Esophagus muscularis mucosa (tissue), 4 donors: Measurements from ENCODE around the gene TTC9. TPM values are rescaled to one million over a fixed set of nuclear protein-coding genes. Genes with fewer than 3 reads are reported as not detected.

Experiments
- DNase-seq: peaks from one replicate; pipeline ENCODE4 v3.0.0-alpha.2; 2017; ENCODE audit errors: extremely low spot score
- H3K27ac ChIP-seq, 4 donors: fragments of 200-600 bp; sonication (generic); replicated peaks in 1 of 4; 1 replicate in 3 of 4; 2 replicates in 1 of 4; pipeline ENCODE4 v1.5.1; 2016 to 2019; ENCODE audit warnings: mild to moderate bottlenecking in 1 of 4
- H3K27me3 ChIP-seq, 4 donors: fragments of 200-600 bp; sonication (generic); one replicate each; pipeline versions ENCODE4 v1.5.1 to v1.6.0; 2016 to 2019
- H3K36me3 ChIP-seq, 4 donors: fragments of 200-600 bp; sonication (generic); one replicate each; pipeline ENCODE4 v1.5.1; 2016 to 2019
- H3K4me1 ChIP-seq, 4 donors: fragments of 200-600 bp; sonication (generic); one replicate each; pipeline ENCODE4 v1.5.1; 2016 to 2019
- H3K4me3 ChIP-seq, 4 donors: fragments of 200-600 bp; sonication (generic); 1 replicate in 2 of 4; 2 replicates in 2 of 4; pipeline ENCODE4 v1.5.1; 2016 to 2019; ENCODE audit warnings: mild to moderate bottlenecking in 4 of 4, moderate library complexity in 1 of 4
- H3K9me3 ChIP-seq, 4 donors: fragments of 200-600 bp; sonication (generic); 1 replicate in 3 of 4; 2 replicates in 1 of 4; pipeline ENCODE4 v1.5.1; 2016 to 2019
- CTCF ChIP-seq, 3 experiments: fragments of 200-600 bp in 2 of 3; fragments of 450-650 bp in 1 of 3; sonication (generic) in 2 of 3; IDR thresholded peaks; one replicate each; pipeline ENCODE4 v1.5.1; 2017 to 2019; ENCODE audit warnings: antibody characterized with exemption in 3 of 3, mild to moderate bottlenecking in 2 of 3, moderate library complexity in 1 of 3
- EP300 ChIP-seq: sonication (generic); formaldehyde crosslinking; IDR thresholded peaks from one replicate; pipeline ENCODE4 v1.6.1; 2017; ENCODE audit warnings: antibody characterized with exemption
- POLR2A ChIP-seq: fragments of 450-650 bp; IDR thresholded peaks from one replicate; pipeline ENCODE4 v1.6.1; 2017; ENCODE audit warnings: antibody characterized with exemption, moderate library complexity, mild to moderate bottlenecking, low read depth
- POLR2AphosphoS5 ChIP-seq, 2 donors: sonication (generic); formaldehyde crosslinking; IDR thresholded peaks; one replicate each; pipeline ENCODE4 v1.6.1; 2017; ENCODE audit warnings: antibody characterized with exemption in 2 of 2
- WGBS: methylation state at CpG from one replicate; pipeline ENCODE4 v1.1.5; 2018; 5-methylcytosine and 5-hydroxymethylcytosine counted together
- intact Hi-C: fragments of 100-400 bp; cut with DNase I; formaldehyde crosslinking; loops from one replicate; pipeline ENCODE4 v1.15.1; 2023
- total RNA-seq, 4 donors: library from RNA; depleted of rRNA; stranded (reverse); fragments of >200 nt; gene quantifications; one replicate each; pipeline versions ENCODE4 v1.1.0 to v1.2.1, GENCODE V29; 2016

TTC9 gene
- total RNA-seq, 4 donors from 2014 or later = 0.99 to 3.4 (median 1.9) TPM

- intact Hi-C loops = no loop called here
- Histone ChIP-seq H3K9me3 (no peaks in the 10 kb centered on the region), H3K4me1 (no peaks in the 10 kb centered on the region), H3K27ac (no peak overlapping the region), H3K4me3 (no peak overlapping the region), H3K27me3 (no peaks in the 10 kb centered on the region), H3K36me3 (no peaks in the 10 kb centered on the region)
- DNase-seq = no peak
- no peak for TF ChIP-seq CTCF (IDR thresholded peaks at IDR 0.05)
- TF ChIP-seq EP300 = no peak
- no peak for TF ChIP-seq POLR2AphosphoS5 (IDR thresholded peaks at IDR 0.05)
- TF ChIP-seq POLR2A = no peak
- 77% methylated on average over 6 of the region's 6 CpGs for WGBS
These were observed 35.6 kb downstream of the TTC9 start for GRCh38 chr14:70677341-70677740.

- 91% methylated on average over 2 of the region's 2 CpGs for WGBS
- intact Hi-C loops = no loop called here
- no peak for DNase-seq
- no peak overlapping the region for H3K4me3 ChIP-seq
- H3K4me1 ChIP-seq = no peaks in the 10 kb centered on the region
- no peak overlapping the region for H3K27ac ChIP-seq
- no peaks in the 10 kb centered on the region for H3K36me3 ChIP-seq
- TF ChIP-seq POLR2AphosphoS5 (IDR thresholded peaks at IDR 0.05) = no peak
- no peak for TF ChIP-seq CTCF (IDR thresholded peaks at IDR 0.05)
- no peak for TF ChIP-seq EP300
- TF ChIP-seq POLR2A = no peak
- no peaks in the 10 kb centered on the region for H3K27me3 ChIP-seq
- H3K9me3 ChIP-seq = no peaks in the 10 kb centered on the region
These were observed 39.0 kb downstream of the TTC9 start for GRCh38 chr14:70680748-70681147.

- H3K9me3 ChIP-seq = no peaks in the 10 kb centered on the region
- WGBS = 44% methylated on average over 6 of the region's 6 CpGs
- TF ChIP-seq POLR2A = no peak
- TF ChIP-seq EP300 = no peak
- no peak for TF ChIP-seq POLR2AphosphoS5 (IDR thresholded peaks at IDR 0.05)
- no peak for TF ChIP-seq CTCF (IDR thresholded peaks at IDR 0.05)
- H3K27me3 ChIP-seq = no peaks in the 10 kb centered on the region
- intact Hi-C loops = no loop called here
- no peak overlapping the region for H3K4me3 ChIP-seq
- no peak overlapping the region for H3K27ac ChIP-seq
- no peaks in the 10 kb centered on the region for H3K36me3 ChIP-seq
- H3K4me1 ChIP-seq = no peaks in the 10 kb centered on the region
- DNase-seq = no peak
These were observed 42.3 kb downstream of the TTC9 start for GRCh38 chr14:70683983-70684382.

- Histone ChIP-seq H3K4me1 (no peaks in the 10 kb centered on the region), H3K9me3 (no peaks in the 10 kb centered on the region), H3K36me3 (no peaks in the 10 kb centered on the region), H3K4me3 (no peak overlapping the region), H3K27me3 (no peaks in the 10 kb centered on the region), H3K27ac (no peak overlapping the region)
- intact Hi-C loops = no loop called here
- no peak for DNase-seq
- WGBS = 81% methylated on average over 7 of the region's 7 CpGs
- no peak for TF ChIP-seq POLR2A
- no peak for TF ChIP-seq CTCF (IDR thresholded peaks at IDR 0.05)
- no peak for TF ChIP-seq POLR2AphosphoS5 (IDR thresholded peaks at IDR 0.05)
- TF ChIP-seq EP300 = no peak
These were observed 43.9 kb downstream of the TTC9 start for GRCh38 chr14:70685474-70686197.

GRCh38 chr14:70692210-70692609, 50.5 kb downstream of the TTC9 start:
- no peak overlapping the region for H3K27ac ChIP-seq
- H3K4me3 ChIP-seq = no peak overlapping the region
- H3K27me3 ChIP-seq = no peaks in the 10 kb centered on the region
- H3K36me3 ChIP-seq = no peaks in the 10 kb centered on the region
- H3K9me3 ChIP-seq = no peaks in the 10 kb centered on the region
- no peaks in the 10 kb centered on the region for H3K4me1 ChIP-seq
- DNase-seq = no peak
- TF ChIP-seq EP300 (no peak), POLR2AphosphoS5 (IDR thresholded peaks at IDR 0.05) (no peak), POLR2A (no peak), CTCF (IDR thresholded peaks at IDR 0.05) (no peak)
- WGBS = 87% methylated on average over 10 of the region's 10 CpGs
- intact Hi-C loops = no loop called here
